Fibroblast of mammary gland (primary cell): ENCODE data around the gene HDGFL3.
A peak's percentile ranks its signal among the peaks of the same experiment; 100 is the strongest.
"Not testable (repeated sequence)": the region's sequence is repeated elsewhere in the genome, so short reads cannot be mapped to it uniquely, and the experiment has no call there.

Experiments
- DNase-seq: peaks from one replicate; pipeline ENCODE4 v3.0.0-alpha.2; 2010; ENCODE audit warnings: low read depth
- H3K4me3 ChIP-seq: 2 replicates; pipeline ENCODE4 v1.5.1; 2011; ENCODE audit warnings: low read depth, mild to moderate bottlenecking, low read length, moderate library complexity; ENCODE audit not compliant: control insufficient read depth
- CTCF ChIP-seq: conservative IDR thresholded peaks from 2 replicates; pipeline ENCODE4 v1.5.1; 2011; ENCODE audit warnings: low read depth, low read length, inconsistent platforms; ENCODE audit not compliant: control insufficient read depth, insufficient read depth

The HDGFL3 gene

GRCh38 chr15:83225449-83225848 is 17.8 kb upstream of the HDGFL3 start:
- no peak for TF ChIP-seq CTCF
- H3K4me3 ChIP-seq: no peak overlapping the region
- no peak for DNase-seq

DNA sequence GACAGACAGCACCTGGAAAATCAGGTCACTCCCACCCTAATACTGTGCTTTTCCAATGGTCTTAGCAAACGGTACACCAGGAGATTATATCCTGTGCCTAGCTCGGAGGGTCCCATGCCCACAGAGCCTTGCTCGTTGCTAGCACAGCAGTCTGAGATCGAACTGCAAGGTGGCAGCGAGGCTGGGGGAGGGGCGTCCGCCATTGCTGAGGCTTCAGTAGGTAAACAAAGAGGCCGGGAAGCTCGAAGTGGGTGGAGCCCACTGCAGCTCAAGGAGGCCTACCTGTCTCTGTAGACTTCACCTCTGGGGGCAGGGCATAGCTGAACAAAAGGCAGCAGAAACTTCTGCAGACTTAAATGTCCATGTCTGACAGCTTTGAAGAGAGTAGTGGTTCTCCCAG is 14.2 kb upstream of the HDGFL3 start:
- DNase-seq, H3K4me3 ChIP-seq: not testable (repeated sequence)

DNA sequence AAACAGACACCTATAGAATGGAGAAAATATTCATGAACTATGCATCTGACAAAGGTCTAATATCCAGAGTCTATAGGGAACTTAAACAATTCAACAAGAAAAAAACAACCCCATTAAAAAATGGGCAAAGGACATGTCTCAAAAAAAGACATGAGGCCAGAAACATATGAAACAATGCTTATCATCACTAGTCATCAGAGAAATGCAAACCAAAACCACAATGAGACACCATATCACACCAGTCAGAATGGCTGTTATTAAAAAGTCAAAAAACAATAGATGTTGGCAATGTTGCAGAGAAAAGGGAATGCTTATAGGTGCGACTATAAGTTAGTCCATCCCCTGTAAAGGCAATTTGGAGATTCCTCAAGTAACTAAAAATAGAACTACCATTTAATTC is 11.4 kb upstream of the HDGFL3 start:
- no peak for TF ChIP-seq CTCF
- DNase-seq: no peak
- H3K4me3 ChIP-seq: no peak overlapping the region

DNA sequence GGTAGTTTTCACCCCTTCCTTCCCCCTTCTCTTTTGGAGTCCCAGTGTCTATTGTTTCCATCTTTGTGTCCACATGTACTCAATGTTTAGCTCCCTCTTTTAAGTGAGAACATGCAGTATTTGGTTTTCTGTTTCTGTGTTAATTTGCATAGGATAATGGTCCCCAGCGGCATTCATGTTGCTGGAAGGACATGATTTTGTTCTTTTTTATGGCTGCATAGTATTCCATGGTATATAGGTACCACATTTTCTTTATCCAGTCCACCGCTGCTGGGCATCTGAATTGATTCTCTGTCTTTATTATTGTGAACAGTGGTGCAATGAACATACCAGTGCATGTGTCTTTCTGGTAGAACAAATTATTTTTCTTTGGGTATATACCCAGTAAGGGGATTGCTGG is 7.7 kb upstream of the HDGFL3 start:
- DNase-seq: no peak
- H3K4me3 ChIP-seq: no peak overlapping the region
- no peak for TF ChIP-seq CTCF

GRCh38 chr15:83210619-83211018 is 3.0 kb upstream of the HDGFL3 start:
- TF ChIP-seq CTCF: no peak
- no peak overlapping the region for H3K4me3 ChIP-seq
- DNase-seq: peak; percentile 92

- no peak for TF ChIP-seq CTCF
- no peak overlapping the region for H3K4me3 ChIP-seq
- DNase-seq: no peak
Observed at GRCh38 chr15:83209333-83209732, 1.7 kb upstream of the HDGFL3 start.

DNA sequence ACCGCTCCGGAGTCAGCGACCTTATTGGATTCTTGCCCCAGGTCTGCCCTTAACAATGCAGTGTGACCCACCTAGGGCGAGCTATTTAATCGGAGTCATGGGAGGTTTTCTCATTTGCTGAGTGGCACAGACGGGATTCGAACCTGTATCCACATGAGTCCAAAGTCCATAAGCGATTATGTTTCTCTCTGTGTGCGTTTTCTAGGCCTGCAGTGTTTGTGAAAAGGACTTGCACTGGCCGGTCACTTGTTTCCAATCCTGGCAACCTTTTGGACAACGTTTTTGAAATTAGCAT is 691 bp upstream of the HDGFL3 start:
- H3K4me3 ChIP-seq: peak overlapping the region; percentile 54
- no peak for DNase-seq
- TF ChIP-seq CTCF: no peak

GRCh38 chr15:83207009-83207659 is 489 bp downstream of the HDGFL3 start:
- no peak for DNase-seq
- TF ChIP-seq CTCF: no peak
- H3K4me3 ChIP-seq: peak overlapping the region; percentile 69
